Parathyroid adenoma (tissue), 2 donors: Measurements from ENCODE around the gene PIR.

Experiments
- H2AFZ ChIP-seq: fragments of 300-600 bp; sonication (generic); one replicate; pipeline ENCODE4 v1.7.0; 2017; ENCODE audit warnings: antibody characterized with exemption, mild to moderate bottlenecking
- H3K27ac ChIP-seq: fragments of 300-600 bp; sonication (generic); one replicate; pipeline ENCODE4 v1.7.0; 2017
- H3K27me3 ChIP-seq: fragments of 300-600 bp; sonication (generic); one replicate; pipeline ENCODE4 v1.7.0; 2017; ENCODE audit warnings: low read length; ENCODE audit not compliant: control insufficient read depth, insufficient read depth
- H3K36me3 ChIP-seq: fragments of 300-600 bp; sonication (generic); one replicate; pipeline ENCODE4 v1.7.0; 2017; ENCODE audit warnings: low read length; ENCODE audit not compliant: control insufficient read depth, insufficient read depth
- H3K4me1 ChIP-seq: fragments of 300-600 bp; sonication (generic); one replicate; pipeline ENCODE4 v1.7.0; 2017; ENCODE audit warnings: control low read depth
- H3K4me2 ChIP-seq: fragments of 300-600 bp; sonication (generic); one replicate; pipeline ENCODE4 v1.7.0; 2017; ENCODE audit warnings: low read length
- H3K4me3 ChIP-seq: fragments of 300-600 bp; sonication (generic); one replicate; pipeline ENCODE4 v1.7.0; 2017; ENCODE audit warnings: low read depth, low read length
- H3K79me2 ChIP-seq: fragments of 300-600 bp; sonication (generic); one replicate; pipeline ENCODE4 v1.7.0; 2017; ENCODE audit warnings: control low read depth
- H3K9ac ChIP-seq: fragments of 300-600 bp; sonication (generic); one replicate; pipeline ENCODE4 v1.7.0; 2017; ENCODE audit warnings: mild to moderate bottlenecking
- H3K9me3 ChIP-seq: fragments of 300-600 bp; sonication (generic); one replicate; pipeline ENCODE4 v1.7.0; 2017; ENCODE audit warnings: low read length; ENCODE audit not compliant: control insufficient read depth
- CTCF ChIP-seq: fragments of 300-600 bp; sonication (generic); IDR thresholded peaks from one replicate; pipeline ENCODE4 v1.7.0; 2017; ENCODE audit warnings: antibody characterized with exemption, mild to moderate bottlenecking
- donor health status: primary hyperparathyroidism.

Gene PIR

GRCh38 chrX:15471028-15471427 is 22.1 kb downstream of the PIR start:
- Histone ChIP-seq H3K4me1 (no peaks in the 10 kb centered on the region), H3K9ac (no peak overlapping the region), H3K79me2 (no peaks in the 10 kb centered on the region), H3K36me3 (no peaks in the 10 kb centered on the region), H3K27ac (no peak overlapping the region), H2AFZ (no peak overlapping the region), H3K4me2 (no peak overlapping the region), H3K27me3 (no peaks in the 10 kb centered on the region), H3K4me3 (no peak overlapping the region), H3K9me3 (no peaks in the 10 kb centered on the region)
- peak; percentile 63 for TF ChIP-seq CTCF

- Histone ChIP-seq H3K9ac (no peak overlapping the region), H3K4me3 (no peak overlapping the region), H3K27ac (no peak overlapping the region), H3K36me3 (no peaks in the 10 kb centered on the region), H3K4me1 (no peaks in the 10 kb centered on the region), H3K79me2 (no peaks in the 10 kb centered on the region), H3K9me3 (no peaks in the 10 kb centered on the region), H2AFZ (no peak overlapping the region), H3K4me2 (no peak overlapping the region), H3K27me3 (no peaks in the 10 kb centered on the region)
- TF ChIP-seq CTCF = no peak
Measured at GRCh38 chrX:15469613-15470012, 23.5 kb downstream of the PIR start.

- no peak overlapping the region for H3K27ac ChIP-seq
- H3K4me3 ChIP-seq = no peak overlapping the region
- H3K27me3 ChIP-seq = no peaks in the 10 kb centered on the region
- no peak overlapping the region for H3K9ac ChIP-seq
- peak; percentile 13 for TF ChIP-seq CTCF
- H3K79me2 ChIP-seq = no peaks in the 10 kb centered on the region
- no peaks in the 10 kb centered on the region for H3K9me3 ChIP-seq
- H2AFZ ChIP-seq = no peak overlapping the region
- H3K4me2 ChIP-seq = no peak overlapping the region
- H3K4me1 ChIP-seq = no peaks in the 10 kb centered on the region
- H3K36me3 ChIP-seq = no peaks in the 10 kb centered on the region
Measured at GRCh38 chrX:15468036-15468435, 25.1 kb downstream of the PIR start.

- Histone ChIP-seq H3K9ac (no peak overlapping the region), H3K79me2 (no peaks in the 10 kb centered on the region), H3K4me3 (no peak overlapping the region), H3K4me1 (no peaks in the 10 kb centered on the region), H3K36me3 (no peaks in the 10 kb centered on the region), H3K9me3 (no peaks in the 10 kb centered on the region), H2AFZ (no peak overlapping the region), H3K27me3 (no peaks in the 10 kb centered on the region), H3K4me2 (no peak overlapping the region), H3K27ac (no peak overlapping the region)
- TF ChIP-seq CTCF = no peak
Measured at GRCh38 chrX:15465896-15466651, 27.1 kb downstream of the PIR start.

- Histone ChIP-seq H3K27ac (no peak overlapping the region), H3K79me2 (no peaks in the 10 kb centered on the region), H3K4me2 (no peak overlapping the region), H3K4me1 (no peaks in the 10 kb centered on the region), H3K27me3 (no peaks in the 10 kb centered on the region), H3K9ac (no peak overlapping the region), H3K9me3 (no peaks in the 10 kb centered on the region), H3K4me3 (no peak overlapping the region), H3K36me3 (no peaks in the 10 kb centered on the region), H2AFZ (no peak overlapping the region)
- no peak for TF ChIP-seq CTCF
Measured at GRCh38 chrX:15465347-15465746, 27.8 kb downstream of the PIR start.
